HepG2 (cell line): ENCODE results near the gene RHBDF2. TPM values are rescaled to one million over a fixed set of nuclear protein-coding genes. Genes with fewer than 3 reads are reported as not detected.
A peak's percentile ranks its signal among the peaks of the same experiment; 100 is the strongest.

Experiments
- ATF1 ChIP-seq: IDR thresholded peaks from 2 replicates; pipeline ENCODE4 v1.6.1; 2016; ENCODE audit warnings: mild to moderate bottlenecking, control low read depth
- ATRX ChIP-seq: sonication (generic); formaldehyde crosslinking; IDR thresholded peaks from 2 replicates; pipeline ENCODE4 v1.4.0; 2020; ENCODE audit warnings: missing genetic modification reagents, borderline replicate concordance
- BHLHE40 ChIP-seq: IDR thresholded peaks from 2 replicates; pipeline ENCODE4 v1.6.1; 2011; ENCODE audit warnings: low read length, improper control_type of control experiment
- GMEB1 ChIP-seq: sonication (generic); formaldehyde crosslinking; IDR thresholded peaks from 2 replicates; pipeline ENCODE4 v1.5.1; 2020; ENCODE audit warnings: missing genetic modification reagents, mild to moderate bottlenecking, borderline replicate concordance
- HINFP ChIP-seq: sonication (generic); formaldehyde crosslinking; IDR thresholded peaks from 2 replicates; pipeline ENCODE4 v1.4.0; 2020; ENCODE audit warnings: low read depth, mild to moderate bottlenecking, missing genetic modification reagents
- HOXA7 ChIP-seq: sonication (generic); formaldehyde crosslinking; IDR thresholded peaks from 2 replicates; pipeline ENCODE4 v1.8.1; 2022; ENCODE audit warnings: mild to moderate bottlenecking, missing genetic modification reagents, moderate library complexity
- IKZF1 ChIP-seq: fragments of 450-650 bp; IDR thresholded peaks from 2 replicates; pipeline ENCODE4 v1.7.1; 2016
- MEF2D ChIP-seq: sonication (generic); formaldehyde crosslinking; IDR thresholded peaks from 2 replicates; pipeline ENCODE4 v1.5.1; 2020; ENCODE audit warnings: mild to moderate bottlenecking, missing genetic modification reagents
- PBX2 ChIP-seq: IDR thresholded peaks from 2 replicates; pipeline ENCODE4 v1.6.1; 2016; ENCODE audit warnings: control low read depth
- PITX1 ChIP-seq: sonication (generic); formaldehyde crosslinking; IDR thresholded peaks from 2 replicates; pipeline ENCODE4 v1.5.1; 2020; ENCODE audit warnings: mild to moderate bottlenecking, missing genetic modification reagents
- PPARG ChIP-seq: conservative IDR thresholded peaks from 2 replicates; pipeline ENCODE4 v1.6.1; 2016; ENCODE audit warnings: missing biosample characterization, missing genetic modification reagents
- SMAD9 ChIP-seq: sonication (generic); formaldehyde crosslinking; IDR thresholded peaks from 2 replicates; pipeline ENCODE4 v1.5.1; 2020; ENCODE audit warnings: mild to moderate bottlenecking, missing genetic modification reagents
- SRSF9 ChIP-seq: fragments of 200-400 bp; formaldehyde crosslinking; IDR thresholded peaks from 2 replicates; pipeline ENCODE4 v1.6.1; 2018; ENCODE audit warnings: borderline replicate concordance, mild to moderate bottlenecking, low read depth, low read length; ENCODE audit not compliant: insufficient read depth, poor library complexity, severe bottlenecking
- ZFP41 ChIP-seq: sonication (generic); formaldehyde crosslinking; IDR thresholded peaks from 2 replicates; pipeline ENCODE4 v1.4.0; 2020; ENCODE audit warnings: mild to moderate bottlenecking, missing genetic modification reagents, borderline replicate concordance
- ZNF160 ChIP-seq: sonication (generic); formaldehyde crosslinking; IDR thresholded peaks from 2 replicates; pipeline ENCODE4 v1.8.0; 2022; ENCODE audit warnings: mild to moderate bottlenecking, inconsistent platforms, missing genetic modification reagents
- ZNF205 ChIP-seq: IDR thresholded peaks from 2 replicates; pipeline ENCODE4 v1.6.1; 2018; ENCODE audit warnings: missing biosample characterization, missing genetic modification reagents
- ZNF207 ChIP-seq: fragments of 450-650 bp; IDR thresholded peaks from 2 replicates; pipeline ENCODE4 v1.6.1; 2016; ENCODE audit warnings: antibody characterized with exemption, borderline replicate concordance
- ZNF224 ChIP-seq: sonication (generic); formaldehyde crosslinking; IDR thresholded peaks from 2 replicates; pipeline ENCODE4 v1.5.0; 2020; ENCODE audit warnings: mild to moderate bottlenecking, missing genetic modification reagents
- ZNF547 ChIP-seq: sonication (generic); formaldehyde crosslinking; IDR thresholded peaks from 2 replicates; pipeline ENCODE4 v1.5.1; 2020; ENCODE audit warnings: mild to moderate bottlenecking, missing genetic modification reagents
- ZNF597 ChIP-seq: sonication (generic); formaldehyde crosslinking; IDR thresholded peaks from 2 replicates; pipeline ENCODE4 v1.5.0; 2020; ENCODE audit warnings: missing genetic modification reagents
- ZNF713 ChIP-seq: sonication (generic); formaldehyde crosslinking; IDR thresholded peaks from 2 replicates; pipeline ENCODE4 v1.4.0; 2020; ENCODE audit warnings: mild to moderate bottlenecking, missing genetic modification reagents
- polyA plus RNA-seq, 8 experiments: library from polyadenylated mRNA; depleted of rRNA in 3 of 8; stranded (reverse) in 7 of 8; unstranded in 1 of 8; fragments of >200 nt; fragmentation: Illumina TruSeq in 4 of 8; extraction: Trizol in 4 of 8; gene quantifications; 2 replicates each; pipeline versions ENCODE4 v1.2.1 to v1.2.3, GENCODE V29; 2011 to 2016; ENCODE audit warnings: low read depth in 4 of 8, missing spikeins in 1 of 8, mixed read lengths in 1 of 8; ENCODE audit not compliant: insufficient read depth in 1 of 8
- total RNA-seq, 5 experiments: library from RNA; depleted of rRNA; stranded (reverse); fragments of >200 nt; fragmentation: Illumina TruSeq; extraction: Trizol; gene quantifications; 2 replicates each; pipeline ENCODE4 v1.2.3, GENCODE V29; 2016; ENCODE audit warnings: low read depth in 1 of 5
- TF ChIP-seq, protein P1 (sequence below): sonication (generic); formaldehyde crosslinking; conservative IDR thresholded peaks from 2 replicates; pipeline ENCODE4 v1.8.0; 2022; ENCODE audit warnings: low read depth, missing genetic modification reagents
- TF ChIP-seq, protein P2 (sequence below): sonication (generic); formaldehyde crosslinking; IDR thresholded peaks from 2 replicates; pipeline ENCODE4 v1.4.0; 2020; ENCODE audit warnings: missing genetic modification reagents

RHBDF2 gene
- total and polyA plus RNA-seq, 2 of the 13 experiments (the other 11 are each of a cell fraction or from before 2014, with no cell fraction given) = 7.8 to 24.2 TPM

GRCh38 chr17:76530095-76530723 is 29.0 kb upstream of the RHBDF2 start (continued):
- no peak for TF ChIP-seq PPARG (CRISPR knock-in tag)
- TF ChIP-seq HINFP (CRISPR knock-in tag) = no peak
- no peak for TF ChIP-seq ZNF547 (CRISPR knock-in tag)
- no peak for TF ChIP-seq SRSF9
- TF ChIP-seq, protein P1, sequence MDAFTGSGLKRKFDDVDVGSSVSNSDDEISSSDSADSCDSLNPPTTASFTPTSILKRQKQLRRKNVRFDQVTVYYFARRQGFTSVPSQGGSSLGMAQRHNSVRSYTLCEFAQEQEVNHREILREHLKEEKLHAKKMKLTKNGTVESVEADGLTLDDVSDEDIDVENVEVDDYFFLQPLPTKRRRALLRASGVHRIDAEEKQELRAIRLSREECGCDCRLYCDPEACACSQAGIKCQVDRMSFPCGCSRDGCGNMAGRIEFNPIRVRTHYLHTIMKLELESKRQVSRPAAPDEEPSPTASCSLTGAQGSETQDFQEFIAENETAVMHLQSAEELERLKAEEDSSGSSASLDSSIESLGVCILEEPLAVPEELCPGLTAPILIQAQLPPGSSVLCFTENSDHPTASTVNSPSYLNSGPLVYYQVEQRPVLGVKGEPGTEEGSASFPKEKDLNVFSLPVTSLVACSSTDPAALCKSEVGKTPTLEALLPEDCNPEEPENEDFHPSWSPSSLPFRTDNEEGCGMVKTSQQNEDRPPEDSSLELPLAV = no peak
- TF ChIP-seq ZFP41 (CRISPR knock-in tag) = no peak
- no peak for TF ChIP-seq IKZF1
- TF ChIP-seq PBX2 (CRISPR knock-in tag) = peak; percentile 70; the same call in 1 of the 2 replicates
- TF ChIP-seq, protein P2, sequence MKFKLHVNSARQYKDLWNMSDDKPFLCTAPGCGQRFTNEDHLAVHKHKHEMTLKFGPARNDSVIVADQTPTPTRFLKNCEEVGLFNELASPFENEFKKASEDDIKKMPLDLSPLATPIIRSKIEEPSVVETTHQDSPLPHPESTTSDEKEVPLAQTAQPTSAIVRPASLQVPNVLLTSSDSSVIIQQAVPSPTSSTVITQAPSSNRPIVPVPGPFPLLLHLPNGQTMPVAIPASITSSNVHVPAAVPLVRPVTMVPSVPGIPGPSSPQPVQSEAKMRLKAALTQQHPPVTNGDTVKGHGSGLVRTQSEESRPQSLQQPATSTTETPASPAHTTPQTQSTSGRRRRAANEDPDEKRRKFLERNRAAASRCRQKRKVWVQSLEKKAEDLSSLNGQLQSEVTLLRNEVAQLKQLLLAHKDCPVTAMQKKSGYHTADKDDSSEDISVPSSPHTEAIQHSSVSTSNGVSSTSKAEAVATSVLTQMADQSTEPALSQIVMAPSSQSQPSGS (CRISPR knock-in tag) = no peak
- TF ChIP-seq ZNF597 = no peak
- no peak for TF ChIP-seq GMEB1
- no peak for TF ChIP-seq ZNF713 (CRISPR knock-in tag)
- TF ChIP-seq ZNF207 = no peak
- TF ChIP-seq MEF2D (CRISPR knock-in tag) = no peak; the same call in 1 of the 2 replicates
- TF ChIP-seq ATRX (CRISPR knock-in tag) = no peak
- peak; percentile 60 for TF ChIP-seq BHLHE40
- no peak for TF ChIP-seq ATF1
- TF ChIP-seq SMAD9 (CRISPR knock-in tag) = no peak
- no peak for TF ChIP-seq PITX1
- no peak for TF ChIP-seq ZNF224
- TF ChIP-seq ZNF160 (CRISPR knock-in tag) = no peak
- TF ChIP-seq HOXA7 = no peak
- TF ChIP-seq ZNF205 (CRISPR knock-in tag) = 0 out of 2 replicates have a peak, but pooled peaks have one; percentile 9
